HS-27A (cell line): ENCODE results near the gene LDB3.

Experiments
- DNase-seq: peaks from one replicate; pipeline ENCODE4 v3.0.0-alpha.2; 2012; ENCODE audit warnings: low read depth, missing footprints

The LDB3 gene

GRCh38 chr10:86706401-86706841, 38.1 kb downstream of the LDB3 start:
- DNase-seq: no peak

- no peak for DNase-seq
Measured at GRCh38 chr10:86706977-86707376, 38.7 kb downstream of the LDB3 start.

- no peak for DNase-seq
Measured at GRCh38 chr10:86707505-86707904, 39.2 kb downstream of the LDB3 start.

- DNase-seq: no peak
Measured at GRCh38 chr10:86708068-86708782, 39.9 kb downstream of the LDB3 start.

GRCh38 chr10:86708783-86709380, 40.6 kb downstream of the LDB3 start:
- DNase-seq: no peak

- no peak for DNase-seq
Measured at GRCh38 chr10:86709396-86710185, 41.3 kb downstream of the LDB3 start.

GRCh38 chr10:86710987-86711512, 42.7 kb downstream of the LDB3 start:
- peak; percentile 53 for DNase-seq

GRCh38 chr10:86711513-86712316, 43.4 kb downstream of the LDB3 start:
- no peak for DNase-seq

- no peak for DNase-seq
Measured at GRCh38 chr10:86712317-86712707, 44.0 kb downstream of the LDB3 start.

GRCh38 chr10:86715156-86715795, 47.0 kb downstream of the LDB3 start:
- DNase-seq: no peak

- DNase-seq: no peak
Measured at GRCh38 chr10:86715836-86716235, 47.5 kb downstream of the LDB3 start.

GRCh38 chr10:86716466-86716865, 48.2 kb downstream of the LDB3 start:
- DNase-seq: no peak

GRCh38 chr10:86718556-86718955, 50.2 kb downstream of the LDB3 start:
- no peak for DNase-seq

- no peak for DNase-seq
Measured at GRCh38 chr10:86721232-86721631, 52.9 kb downstream of the LDB3 start.

GRCh38 chr10:86723009-86723408, 54.7 kb downstream of the LDB3 start:
- DNase-seq: no peak

- DNase-seq: no peak
Measured at GRCh38 chr10:86724445-86724844, 56.1 kb downstream of the LDB3 start.

- no peak for DNase-seq
Measured at GRCh38 chr10:86725980-86726676, 57.8 kb downstream of the LDB3 start.

GRCh38 chr10:86726677-86726999, 58.3 kb downstream of the LDB3 start:
- DNase-seq: no peak

- DNase-seq: no peak
Measured at GRCh38 chr10:86727470-86727869, 59.2 kb downstream of the LDB3 start.

GRCh38 chr10:86728056-86728455, 59.7 kb downstream of the LDB3 start:
- no peak for DNase-seq

- no peak for DNase-seq
Measured at GRCh38 chr10:86729677-86730076, 61.4 kb downstream of the LDB3 start.
